Nephron (organoid): Measurements from ENCODE around the gene DNHD1.

ENCODE experiments used
- H3K27ac Mint-ChIP-seq, 3 experiments: 2 replicates each; pipeline ENCODE4 v1.8.0; 2020; ENCODE audit warnings: mixed read lengths in 3 of 3, mild to moderate bottlenecking in 2 of 3, moderate library complexity in 1 of 3
- H3K27me3 Mint-ChIP-seq: 2 replicates; pipeline ENCODE4 v1.8.0; 2021; ENCODE audit warnings: low read depth, mild to moderate bottlenecking, moderate library complexity, mixed read lengths
- H3K36me3 Mint-ChIP-seq: 2 replicates; pipeline ENCODE4 v1.8.0; 2020; ENCODE audit warnings: low read depth, mixed read lengths
- H3K4me1 Mint-ChIP-seq: 2 replicates; pipeline ENCODE4 v1.8.0; 2020; ENCODE audit warnings: mixed read lengths
- H3K4me3 Mint-ChIP-seq, 3 experiments: 2 replicates each; pipeline ENCODE4 v1.8.0; 2020; ENCODE audit warnings: mild to moderate bottlenecking in 3 of 3, mixed read lengths in 3 of 3, moderate library complexity in 2 of 3
- H3K9me3 Mint-ChIP-seq: 2 replicates; pipeline ENCODE4 v1.8.0; 2020; ENCODE audit warnings: mixed read lengths
- CTCF ChIP-seq, 3 experiments: fragments of 200-600 bp; sonication (generic); IDR thresholded peaks; one replicate each; pipeline ENCODE4 v1.5.0; 2021; ENCODE audit warnings: antibody characterized with exemption in 3 of 3; ENCODE audit not compliant: unreplicated experiment in 3 of 3

DNHD1 gene

GRCh38 chr11:6497069-6497839 is at the start of gene DNHD1:
Gene DNHD1 (plus strand): TSS chr11:6497280. CDS start chr11:6498216, 936 bp downstream.
- TF ChIP-seq CTCF (IDR thresholded peaks at IDR 0.05; ENCODE audit: unreplicated experiment in 3 of 3) = no peak
- no peaks in the 10 kb centered on the region for H3K9me3 Mint-ChIP-seq
- no peaks in the 10 kb centered on the region for H3K4me1 Mint-ChIP-seq
- peaks cover 9% of the 10 kb centered on the region for H3K36me3 Mint-ChIP-seq
- no peaks in the 10 kb centered on the region for H3K27me3 Mint-ChIP-seq
- no peak within 1 kb of the TSS for H3K27ac Mint-ChIP-seq
- H3K4me3 Mint-ChIP-seq = no peak within 1 kb of the TSS

GRCh38 chr11:6448574-6448973 is 48.5 kb upstream of the DNHD1 start:
- Mint-ChIP-seq H3K4me3 (no peak overlapping the region), H3K4me1 (no peaks in the 10 kb centered on the region), H3K9me3 (no peaks in the 10 kb centered on the region), H3K27me3 (no peaks in the 10 kb centered on the region), H3K36me3 (peaks cover 6% of the 10 kb centered on the region), H3K27ac (no peak overlapping the region)
- no peak for TF ChIP-seq CTCF (IDR thresholded peaks at IDR 0.05; ENCODE audit: unreplicated experiment in 3 of 3)

- H3K4me1 Mint-ChIP-seq = peaks cover 8% of the 10 kb centered on the region
- no peak overlapping the region for H3K4me3 Mint-ChIP-seq
- TF ChIP-seq CTCF (IDR thresholded peaks at IDR 0.05; ENCODE audit: unreplicated experiment in 3 of 3) = no peak
- no peaks in the 10 kb centered on the region for H3K27me3 Mint-ChIP-seq
- H3K36me3 Mint-ChIP-seq = peaks cover 17% of the 10 kb centered on the region
- no peak overlapping the region for H3K27ac Mint-ChIP-seq
- H3K9me3 Mint-ChIP-seq = no peaks in the 10 kb centered on the region
Measured at GRCh38 chr11:6452219-6452618, 44.9 kb upstream of the DNHD1 start.

- no peak overlapping the region for H3K4me3 Mint-ChIP-seq
- no peaks in the 10 kb centered on the region for H3K9me3 Mint-ChIP-seq
- H3K4me1 Mint-ChIP-seq = peaks cover 8% of the 10 kb centered on the region
- peaks cover 17% of the 10 kb centered on the region for H3K36me3 Mint-ChIP-seq
- H3K27ac Mint-ChIP-seq = no peak overlapping the region
- no peak for TF ChIP-seq CTCF (IDR thresholded peaks at IDR 0.05; ENCODE audit: unreplicated experiment in 3 of 3)
- H3K27me3 Mint-ChIP-seq = no peaks in the 10 kb centered on the region
Measured at GRCh38 chr11:6453152-6453551, 43.9 kb upstream of the DNHD1 start.

- no peaks in the 10 kb centered on the region for H3K27me3 Mint-ChIP-seq
- no peak overlapping the region for H3K4me3 Mint-ChIP-seq
- H3K4me1 Mint-ChIP-seq = peaks cover 8% of the 10 kb centered on the region
- H3K9me3 Mint-ChIP-seq = no peaks in the 10 kb centered on the region
- TF ChIP-seq CTCF (IDR thresholded peaks at IDR 0.05; ENCODE audit: unreplicated experiment in 3 of 3) = no peak
- H3K27ac Mint-ChIP-seq = peak overlapping the region in 2 of 3 experiments; percentile 6 to 63
- peaks cover 21% of the 10 kb centered on the region for H3K36me3 Mint-ChIP-seq
Measured at GRCh38 chr11:6455070-6455469, 42.0 kb upstream of the DNHD1 start.
